ENCODE measurements around the gene ERI3. TPM values are rescaled to one million over a fixed set of nuclear protein-coding genes. Genes with fewer than 3 reads are reported as not detected.

Gene ERI3, protein sequence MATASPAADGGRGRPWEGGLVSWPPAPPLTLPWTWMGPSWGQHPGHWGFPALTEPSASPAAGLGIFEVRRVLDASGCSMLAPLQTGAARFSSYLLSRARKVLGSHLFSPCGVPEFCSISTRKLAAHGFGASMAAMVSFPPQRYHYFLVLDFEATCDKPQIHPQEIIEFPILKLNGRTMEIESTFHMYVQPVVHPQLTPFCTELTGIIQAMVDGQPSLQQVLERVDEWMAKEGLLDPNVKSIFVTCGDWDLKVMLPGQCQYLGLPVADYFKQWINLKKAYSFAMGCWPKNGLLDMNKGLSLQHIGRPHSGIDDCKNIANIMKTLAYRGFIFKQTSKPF
- polyA plus RNA-seq (2011; rRNA removed) (43.4 and 46.1 TPM in 2 replicates), polyA plus RNA-seq (2017; fragmentation: RNase III; extraction: RNeasy Plus Mini Kit Qiagen cat#74134 plus additional on column Dnase treatment) (43.7 to 44.7 TPM (median 44.1 TPM) in 3 replicates), polyA minus RNA-seq (2011; rRNA and poly(A)+ RNA removed) (70.1 and 71.2 TPM in 2 replicates)
- polyA plus RNA-seq (2012; cell fraction: cytosol; rRNA removed) = 61.0 and 83.0 TPM in 2 replicates
- polyA plus RNA-seq (2012; cell fraction: nucleus; rRNA removed) = 73.0 and 86.1 TPM in 2 replicates

DNA sequence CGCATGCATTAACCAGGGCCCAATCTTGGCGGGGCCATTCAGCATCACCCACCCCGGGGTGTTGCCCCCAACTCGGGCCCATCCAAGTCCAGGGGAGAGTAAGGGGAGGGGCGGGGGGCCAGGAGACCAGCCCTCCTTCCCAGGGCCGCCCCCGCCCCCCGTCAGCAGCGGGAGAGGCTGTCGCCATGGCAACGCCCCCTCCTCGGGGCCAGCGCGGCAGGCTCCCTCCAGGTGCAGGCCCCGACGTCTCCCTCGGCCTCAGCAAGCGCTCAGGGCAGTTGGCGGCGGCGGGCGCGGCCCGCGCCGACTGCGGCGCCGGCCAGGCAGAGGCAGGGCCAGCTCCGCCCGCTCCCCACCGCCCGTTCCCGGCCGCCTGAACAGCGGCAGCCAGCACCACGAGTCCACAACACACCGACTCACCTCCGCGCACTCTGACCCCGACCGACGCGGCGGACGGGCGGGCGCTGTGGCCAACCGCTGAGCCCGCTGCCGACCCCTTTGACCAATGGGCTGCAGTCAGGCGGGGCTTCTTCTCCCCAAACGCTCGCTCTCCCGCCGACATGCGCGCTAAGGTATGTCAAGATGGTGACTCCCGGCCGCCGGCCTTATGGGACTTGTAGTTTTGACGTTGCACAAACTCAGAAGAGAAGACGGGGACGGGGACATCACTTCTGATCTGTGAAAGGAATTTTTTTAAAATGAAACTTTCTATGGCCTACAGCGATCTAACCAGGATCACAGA, at the start of gene ERI3:
ERI3 (minus strand) TSS at position 418 of the 742 bp plus-strand sequence; CDS start at position 187, 231 bp downstream.
- 1% methylated on average over 14 of the region's 65 CpGs for WGBS (ENCODE audit: missing lambda C conversion rate)
- Histone ChIP-seq H3K4me2 (peak within 1 kb of the TSS; percentile 87), H3K4me1 (peaks cover 15% of the 10 kb centered on the region), H3K4me3 (peak within 1 kb of the TSS; percentile 92), H3K9me3 (no peaks in the 10 kb centered on the region), H3K27ac (peak within 1 kb of the TSS; percentile 88 to 97)
- TF ChIP-seq, protein P1, sequence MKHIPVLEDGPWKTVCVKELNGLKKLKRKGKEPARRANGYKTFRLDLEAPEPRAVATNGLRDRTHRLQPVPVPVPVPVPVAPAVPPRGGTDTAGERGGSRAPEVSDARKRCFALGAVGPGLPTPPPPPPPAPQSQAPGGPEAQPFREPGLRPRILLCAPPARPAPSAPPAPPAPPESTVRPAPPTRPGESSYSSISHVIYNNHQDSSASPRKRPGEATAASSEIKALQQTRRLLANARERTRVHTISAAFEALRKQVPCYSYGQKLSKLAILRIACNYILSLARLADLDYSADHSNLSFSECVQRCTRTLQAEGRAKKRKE (CRISPR knock-in tag; IDR thresholded peaks at IDR 0.05; ENCODE audit: low read depth) = no peak
- TF ChIP-seq RCOR1 (IDR thresholded peaks at IDR 0.05; ENCODE audit: low read depth, low read length) = no peak
- TF ChIP-seq BHLHE40 (IDR thresholded peaks at IDR 0.05; ENCODE audit: low read depth, low read length) = no peak
- peak; percentile 37; the same call in 1 of the 2 replicates for TF ChIP-seq POLR2A (IDR thresholded peaks at IDR 0.05; ENCODE audit: low read length)
- peak in 1 of 2 experiments; percentile 61; a peak in 1 of 5 replicates for TF ChIP-seq JUN (IDR thresholded peaks at IDR 0.05)
- TF ChIP-seq, protein P2, sequence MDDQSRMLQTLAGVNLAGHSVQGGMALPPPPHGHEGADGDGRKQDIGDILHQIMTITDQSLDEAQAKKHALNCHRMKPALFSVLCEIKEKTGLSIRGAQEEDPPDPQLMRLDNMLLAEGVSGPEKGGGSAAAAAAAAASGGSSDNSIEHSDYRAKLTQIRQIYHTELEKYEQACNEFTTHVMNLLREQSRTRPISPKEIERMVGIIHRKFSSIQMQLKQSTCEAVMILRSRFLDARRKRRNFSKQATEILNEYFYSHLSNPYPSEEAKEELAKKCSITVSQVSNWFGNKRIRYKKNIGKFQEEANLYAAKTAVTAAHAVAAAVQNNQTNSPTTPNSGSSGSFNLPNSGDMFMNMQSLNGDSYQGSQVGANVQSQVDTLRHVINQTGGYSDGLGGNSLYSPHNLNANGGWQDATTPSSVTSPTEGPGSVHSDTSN (IDR thresholded peaks at IDR 0.05) = peak; percentile 96
- TF ChIP-seq PHF8 (IDR thresholded peaks at IDR 0.05; ENCODE audit: borderline replicate concordance, low read depth) = peak; percentile 70; the same call in 1 of the 2 replicates
- TF ChIP-seq, protein P3, sequence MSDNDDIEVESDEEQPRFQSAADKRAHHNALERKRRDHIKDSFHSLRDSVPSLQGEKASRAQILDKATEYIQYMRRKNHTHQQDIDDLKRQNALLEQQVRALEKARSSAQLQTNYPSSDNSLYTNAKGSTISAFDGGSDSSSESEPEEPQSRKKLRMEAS (IDR thresholded peaks at IDR 0.05) = peak; percentile 63
- ATAC-seq = peak; percentile 99 to 100
- no peak for FAIRE-seq
- peak; percentile 92 to 96 for DNase-seq (ENCODE audit: low read depth in 1 of 2, low spot score in 1 of 2)
- POLR2A ChIA-PET = interaction anchor here (0.7 kb wide), 1 partner anchor 9 kb away, joined by 3 read pairs; no protein-coding TSS in a partner anchor
- CTCF ChIA-PET = interaction anchor here (1.3 kb wide), 1 partner anchor 10 kb away, joined by 3 read pairs; no protein-coding TSS in a partner anchor

DNA sequence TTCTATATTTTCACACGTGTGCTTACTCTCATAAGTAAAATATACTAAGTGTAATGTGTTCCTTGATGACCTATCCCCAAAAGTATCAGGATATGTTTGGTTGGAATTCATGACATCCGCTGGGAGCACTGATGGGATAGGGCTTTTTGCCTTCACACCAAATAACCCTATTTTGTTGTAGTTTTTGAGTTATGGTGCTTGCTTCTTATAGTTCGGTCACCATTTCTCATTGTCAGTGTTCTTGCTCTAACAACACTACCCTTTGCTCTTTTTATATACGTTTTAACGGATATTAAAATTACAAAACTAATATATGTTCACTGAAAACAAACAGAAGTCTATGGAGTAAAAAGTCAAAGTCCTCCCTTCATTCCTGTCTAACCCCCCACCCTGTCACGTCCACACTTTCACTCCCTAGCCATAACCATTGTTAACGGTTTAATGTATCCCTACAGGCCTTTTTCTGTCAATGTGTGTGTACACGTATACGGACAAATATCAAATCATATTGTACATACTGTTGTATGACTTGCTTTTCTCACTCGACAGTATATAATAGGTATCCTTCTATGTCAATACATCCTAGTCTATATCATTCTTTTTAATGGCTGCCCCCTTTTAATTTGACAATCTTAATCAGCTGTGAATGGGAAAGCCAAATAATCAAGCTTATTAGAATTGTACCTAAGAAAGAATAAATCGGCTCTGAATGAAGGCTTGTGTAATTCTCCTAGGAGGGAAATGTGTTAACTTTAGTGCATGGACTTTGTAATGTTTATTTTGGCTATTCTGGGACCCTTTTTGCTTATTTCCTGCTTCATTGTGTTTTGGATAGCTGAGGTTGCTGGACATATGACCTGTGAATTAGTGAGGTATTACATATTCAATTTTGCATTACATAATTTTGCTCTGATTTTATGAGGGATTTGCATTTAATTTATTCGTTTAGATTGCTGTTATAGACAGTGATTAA, 46.5 kb upstream of the ERI3 start:
- FAIRE-seq = no peak
- no peak overlapping the region for H3K27ac ChIP-seq
- no peak for ATAC-seq
- WGBS (ENCODE audit: missing lambda C conversion rate) = 53% methylated on average over 12 of the region's 12 CpGs
- CTCF ChIA-PET = no interaction called here
- TF ChIP-seq TFCP2L1 (CRISPR knock-in tag; IDR thresholded peaks at IDR 0.05) = no peak
- TF ChIP-seq EP300 (IDR thresholded peaks at IDR 0.05) = no peak
- TF ChIP-seq SMC3 (IDR thresholded peaks at IDR 0.05) = no peak
- TF ChIP-seq POLR2AphosphoS2 (conservative IDR thresholded peaks at IDR 0.05; ENCODE audit: low read length) = no peak
- TF ChIP-seq HEYL (CRISPR knock-in tag; IDR thresholded peaks at IDR 0.05) = no peak
- no peak for TF ChIP-seq TP53 (CRISPR knock-in tag; IDR thresholded peaks at IDR 0.05)
- TF ChIP-seq MAFK (IDR thresholded peaks at IDR 0.05; ENCODE audit: partially characterized antibody) = no peak
- no peak for TF ChIP-seq CHD2 (IDR thresholded peaks at IDR 0.05; ENCODE audit: low read length, partially characterized antibody)
- no peak for TF ChIP-seq EHMT2 (IDR thresholded peaks at IDR 0.05; ENCODE audit: low read depth)
- TF ChIP-seq ZC3H11A (IDR thresholded peaks at IDR 0.05) = no peak
- TF ChIP-seq, protein P4, sequence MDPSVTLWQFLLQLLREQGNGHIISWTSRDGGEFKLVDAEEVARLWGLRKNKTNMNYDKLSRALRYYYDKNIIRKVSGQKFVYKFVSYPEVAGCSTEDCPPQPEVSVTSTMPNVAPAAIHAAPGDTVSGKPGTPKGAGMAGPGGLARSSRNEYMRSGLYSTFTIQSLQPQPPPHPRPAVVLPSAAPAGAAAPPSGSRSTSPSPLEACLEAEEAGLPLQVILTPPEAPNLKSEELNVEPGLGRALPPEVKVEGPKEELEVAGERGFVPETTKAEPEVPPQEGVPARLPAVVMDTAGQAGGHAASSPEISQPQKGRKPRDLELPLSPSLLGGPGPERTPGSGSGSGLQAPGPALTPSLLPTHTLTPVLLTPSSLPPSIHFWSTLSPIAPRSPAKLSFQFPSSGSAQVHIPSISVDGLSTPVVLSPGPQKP (IDR thresholded peaks at IDR 0.05; ENCODE audit: low read depth, low read length) = no peak
- no peak for TF ChIP-seq RFX5 (IDR thresholded peaks at IDR 0.05)
- no peak for TF ChIP-seq HOXB5 (CRISPR knock-in tag; IDR thresholded peaks at IDR 0.05)
- TF ChIP-seq KDM5A (IDR thresholded peaks at IDR 0.05) = no peak
- no peak for TF ChIP-seq NPAS2 (CRISPR knock-in tag; IDR thresholded peaks at IDR 0.05; ENCODE audit: borderline replicate concordance)
- 0 out of 3 replicates have a peak, but pooled peaks cover 2% of the 10 kb centered on the region for H3K9me3 ChIP-seq
- peaks cover 11% of the 10 kb centered on the region; the same call in 1 of the 3 replicates for H3K4me1 ChIP-seq
- no peak for DNase-seq (ENCODE audit: low read depth in 1 of 2, low spot score in 1 of 2)
- no peak overlapping the region for H3K4me3 ChIP-seq
- POLR2A ChIA-PET = no interaction called here
- H3K4me2 ChIP-seq = no peak overlapping the region
